ENCODE results near the gene WBP1.
"Not testable (repeated sequence)": the region's sequence is repeated elsewhere in the genome, so short reads cannot be mapped to it uniquely, and the experiment has no call there.

WBP1 gene

DNA sequence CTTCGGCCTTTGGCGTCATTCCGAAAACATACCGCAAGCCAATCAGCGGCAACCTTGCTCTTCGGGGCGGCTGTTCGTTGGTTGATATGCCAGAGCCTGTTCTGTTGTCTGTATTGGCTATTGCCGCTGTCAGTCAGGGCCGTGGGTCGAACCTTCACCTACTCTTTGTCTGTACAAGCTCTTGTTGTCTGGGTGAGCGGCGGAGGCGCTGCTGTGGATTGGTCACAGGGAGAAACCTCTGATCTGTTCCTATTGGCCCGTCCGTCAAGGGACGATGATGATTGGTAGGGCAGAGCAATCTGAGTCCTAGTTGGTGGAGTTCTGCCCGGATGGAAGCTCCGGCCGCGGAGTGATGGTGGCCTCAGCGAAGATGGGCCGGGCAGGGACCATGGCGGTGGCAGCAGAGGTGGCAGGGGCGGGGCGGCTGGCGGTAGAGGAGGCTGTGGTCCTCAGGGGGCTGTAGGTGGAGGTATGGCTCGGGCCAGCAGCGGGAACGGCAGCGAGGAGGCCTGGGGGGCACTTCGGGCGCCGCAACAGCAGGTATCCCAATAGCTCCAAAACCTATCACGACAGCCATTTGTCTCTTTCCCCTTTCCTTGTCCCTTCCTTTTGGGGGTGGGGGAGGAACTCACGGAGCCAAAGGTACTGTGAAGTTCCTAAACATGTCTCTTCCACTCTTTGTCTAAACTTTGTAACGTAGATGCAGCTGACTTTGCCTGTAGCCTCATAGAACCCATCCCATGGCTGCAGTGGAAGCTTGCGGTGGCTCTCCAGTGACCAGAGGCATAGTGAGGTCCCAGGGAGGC is at the start of gene WBP1:
Gene WBP1, plus strand, starts transcription at position 307 of the 806 bp plus-strand sequence. Its CDS starts 165 bp downstream, at position 472.
- peak; percentile 98 for DNase-seq

DNA sequence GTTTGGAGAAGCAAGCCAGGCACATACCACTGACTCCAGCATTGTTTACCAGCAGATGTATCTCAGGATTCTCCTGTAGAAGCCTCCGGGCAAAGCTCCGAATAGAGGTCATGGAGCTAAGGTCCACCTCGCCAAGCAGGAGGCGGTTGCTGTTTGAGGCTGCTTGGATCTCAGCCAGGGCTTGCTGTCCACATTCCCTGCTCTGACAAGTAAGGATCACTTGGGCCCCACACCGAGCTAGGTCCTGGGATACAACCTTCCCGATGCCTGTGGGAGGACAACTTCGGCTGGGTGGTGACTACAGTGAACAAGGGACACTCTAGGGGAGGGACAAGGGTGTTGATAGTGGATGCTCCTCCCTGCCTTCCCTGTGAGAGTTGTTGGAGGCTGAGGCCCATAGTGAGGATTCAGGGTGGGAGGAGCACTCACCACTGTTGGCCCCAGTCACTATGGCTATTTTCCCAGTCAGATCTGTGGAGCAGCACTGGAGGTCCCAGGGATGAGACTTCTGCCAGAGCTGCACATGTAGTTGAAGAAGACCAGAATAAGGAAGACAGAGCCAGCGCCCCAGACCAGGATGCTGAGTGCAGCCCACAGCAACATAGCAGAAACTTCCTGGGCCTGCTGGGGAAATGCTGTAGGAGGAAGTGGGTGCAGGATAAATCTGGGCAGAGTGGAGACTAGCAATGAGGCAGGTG is 45.1 kb upstream of the WBP1 start:
- DNase-seq: no peak

DNA sequence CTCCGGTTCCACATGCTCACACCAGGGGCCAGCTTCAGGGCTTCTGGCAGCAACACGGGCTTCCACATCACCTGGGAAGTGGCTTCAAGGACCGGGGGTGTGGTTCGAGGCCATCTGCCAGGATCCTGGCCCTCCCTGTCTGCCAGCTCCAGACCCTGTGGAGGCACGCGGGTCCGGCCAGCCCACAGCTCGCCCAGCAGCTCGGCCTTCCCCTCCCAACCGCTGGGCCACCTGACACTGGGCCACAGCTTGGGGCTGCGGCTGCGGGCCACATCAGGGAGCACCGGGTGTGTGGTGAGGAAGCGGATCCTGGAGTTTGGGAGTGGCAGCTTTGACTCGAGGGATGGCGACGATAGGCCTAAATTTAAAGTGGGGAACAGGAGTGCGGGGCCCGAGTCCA is 43.8 kb upstream of the WBP1 start:
- no peak for DNase-seq

DNA sequence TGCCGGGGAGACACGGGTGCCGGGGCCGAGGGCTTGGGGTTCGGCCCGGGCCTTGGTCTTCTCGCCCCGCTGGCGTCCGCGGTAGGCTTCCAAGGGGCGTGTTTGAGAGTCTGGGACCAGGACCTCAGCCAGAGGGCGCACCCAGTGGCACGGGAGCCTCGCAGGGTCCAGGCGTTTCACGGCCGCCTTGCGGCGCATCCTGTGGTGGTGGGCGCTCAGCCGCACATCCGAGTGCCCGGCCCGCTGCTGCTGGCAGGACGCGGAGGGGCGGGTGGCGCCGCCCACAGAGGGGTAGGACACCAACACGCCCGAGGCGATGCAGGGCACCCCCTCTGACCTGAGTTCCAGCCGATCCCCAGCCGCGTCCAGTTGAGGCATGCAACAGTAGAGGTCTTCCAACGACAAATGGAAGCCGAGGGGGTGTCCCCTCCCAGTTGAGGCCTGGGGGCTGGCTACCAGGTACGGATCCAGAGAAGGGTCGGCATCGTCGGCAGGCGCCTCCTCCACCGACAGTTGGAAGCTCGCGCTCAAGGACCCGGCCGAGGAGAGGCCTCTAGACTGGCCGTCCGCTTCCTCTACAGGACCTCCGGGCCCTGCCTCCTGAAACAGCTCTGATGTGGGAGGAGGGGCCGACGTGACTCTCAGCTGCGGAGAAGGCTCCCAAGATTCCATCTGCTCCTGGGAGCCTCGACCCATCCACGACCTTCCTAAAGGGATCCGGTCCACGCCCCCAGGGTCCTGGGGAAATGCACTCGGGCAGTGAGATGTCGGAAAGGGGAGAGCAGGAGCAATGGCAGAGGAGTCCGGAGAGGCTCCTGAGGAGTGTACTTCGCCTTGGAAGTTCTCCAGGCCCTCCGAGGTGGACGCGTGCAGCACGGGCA is 43.1 kb upstream of the WBP1 start:
- DNase-seq: no peak

DNA sequence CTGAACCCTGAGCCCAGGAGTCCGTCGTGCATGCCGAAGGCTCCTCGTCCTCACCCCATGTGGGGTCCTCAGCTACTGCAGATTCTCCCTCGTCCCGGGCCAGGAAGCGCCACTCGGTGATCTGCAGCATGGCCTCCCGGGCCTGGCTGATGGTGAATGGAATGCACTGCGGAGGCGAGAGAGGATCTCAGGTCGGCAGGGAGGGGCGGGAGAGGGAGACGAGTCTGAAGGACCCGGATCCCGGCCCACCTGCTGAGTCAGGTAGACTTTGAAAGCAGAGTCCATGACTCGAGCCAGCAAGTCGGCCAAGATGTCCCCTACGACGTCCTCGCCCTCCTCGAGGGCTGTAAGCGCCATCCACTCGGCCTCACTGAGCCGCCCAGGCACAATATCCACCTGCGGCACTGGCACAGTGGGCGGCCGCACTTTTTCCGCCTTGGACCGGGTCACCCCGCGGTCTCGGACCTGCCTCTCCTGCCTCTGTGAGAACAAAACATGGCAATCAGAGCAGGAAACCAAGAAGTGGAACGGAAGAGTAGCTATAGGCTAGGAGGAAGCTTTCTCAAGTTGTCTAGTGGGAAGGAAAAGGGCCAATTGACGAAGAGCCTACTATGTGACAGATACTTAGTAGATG is 42.4 kb upstream of the WBP1 start:
- DNase-seq: no peak

DNA sequence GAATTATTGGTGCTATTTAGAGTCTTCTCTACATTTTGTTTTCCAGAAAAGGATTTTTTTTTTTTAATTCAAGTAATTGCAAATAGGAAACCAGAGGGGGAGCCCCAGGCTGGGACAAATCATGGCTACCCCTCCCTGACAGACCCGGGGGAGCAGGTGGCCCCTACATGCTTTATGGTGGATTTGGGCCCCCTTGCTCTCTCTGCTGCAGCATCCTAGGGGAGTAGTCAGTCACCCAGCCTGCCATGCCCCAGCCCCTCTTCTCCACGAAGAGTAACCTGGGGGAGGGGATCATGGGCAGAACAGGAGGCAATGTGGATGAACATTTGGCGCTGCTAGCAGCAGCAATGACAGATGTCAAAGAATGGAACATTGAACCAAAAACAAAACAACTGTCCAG is 41.5 kb upstream of the WBP1 start:
- DNase-seq: no peak

DNA sequence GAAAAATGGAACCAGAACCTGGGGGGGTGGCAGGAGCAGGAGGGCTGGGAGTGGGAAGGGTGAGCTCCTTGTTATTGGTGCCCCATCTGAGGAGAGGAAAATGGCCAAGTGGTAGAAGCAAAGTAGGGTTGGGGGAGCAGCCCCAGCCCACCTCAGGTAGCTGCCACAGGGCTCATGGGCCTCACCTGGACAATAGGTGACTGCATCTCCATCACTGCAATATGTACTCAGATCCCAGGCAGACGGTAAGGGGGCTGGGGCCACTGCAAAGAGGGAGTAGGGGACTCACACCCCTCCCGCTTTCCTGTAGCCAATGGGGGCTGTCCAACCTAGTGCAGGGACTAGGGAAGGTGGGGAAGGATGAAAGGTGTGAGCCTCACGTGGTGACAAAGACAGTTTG is 41.0 kb upstream of the WBP1 start:
- no peak for DNase-seq

DNA sequence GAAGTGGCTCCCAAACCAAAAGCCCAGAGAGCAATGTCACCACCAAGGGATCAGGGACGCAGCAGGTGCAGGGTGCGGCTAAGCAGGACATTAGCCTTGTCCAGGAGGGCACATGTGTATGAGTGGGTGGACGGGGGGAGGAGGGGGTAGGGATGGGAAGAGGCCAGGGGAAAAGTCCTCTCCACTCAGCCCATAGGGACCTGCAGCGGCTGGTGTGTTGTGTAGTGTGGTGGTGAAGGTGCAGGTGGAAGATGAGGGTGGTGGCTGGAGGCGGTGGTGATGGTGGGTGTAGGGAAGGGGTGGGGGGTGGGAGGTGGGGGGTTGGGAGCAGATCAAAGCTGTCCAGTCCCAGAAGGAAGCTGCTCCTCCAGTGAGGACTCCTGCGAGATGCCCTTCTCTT is 40.5 kb upstream of the WBP1 start:
- DNase-seq: no peak

DNA sequence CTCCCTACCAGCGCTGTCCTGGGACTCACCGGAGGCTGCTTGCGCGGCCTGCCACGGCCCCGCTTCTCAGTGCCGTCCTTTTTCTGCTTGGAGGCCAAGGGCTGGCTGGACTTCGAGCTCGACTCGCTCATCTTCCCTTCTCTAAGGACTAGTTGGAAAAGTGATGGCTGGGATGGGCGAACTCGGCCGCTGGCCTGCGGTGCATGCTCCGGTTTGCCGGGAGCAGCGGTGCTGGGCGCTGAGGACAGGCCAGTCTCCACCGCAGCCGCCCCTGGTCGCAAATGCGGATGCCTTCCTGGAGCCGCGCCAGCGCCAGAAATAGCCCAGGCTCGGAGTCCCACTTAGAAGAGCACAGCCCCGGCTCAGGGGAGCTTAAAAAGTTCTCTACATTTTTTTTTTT is 39.9 kb upstream of the WBP1 start:
- no peak for DNase-seq

DNA sequence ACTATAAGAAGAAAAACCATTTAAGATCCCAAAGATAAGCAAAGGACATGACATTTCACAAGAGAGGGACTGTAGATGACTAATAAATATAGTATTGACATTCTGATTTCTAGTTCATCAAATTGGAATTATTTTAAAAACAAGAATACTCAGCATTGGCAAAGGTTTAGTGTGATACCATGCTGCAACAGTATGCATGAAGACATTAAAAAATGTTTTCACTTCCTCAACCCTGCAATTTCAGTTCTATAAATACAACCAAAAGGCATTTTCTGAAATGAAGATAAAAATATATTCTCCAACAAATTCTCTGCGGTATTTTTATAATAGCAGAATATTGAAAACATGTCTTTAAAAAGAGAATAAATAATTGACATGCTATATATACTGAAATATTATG is 38.9 kb upstream of the WBP1 start:
- no peak for DNase-seq

DNA sequence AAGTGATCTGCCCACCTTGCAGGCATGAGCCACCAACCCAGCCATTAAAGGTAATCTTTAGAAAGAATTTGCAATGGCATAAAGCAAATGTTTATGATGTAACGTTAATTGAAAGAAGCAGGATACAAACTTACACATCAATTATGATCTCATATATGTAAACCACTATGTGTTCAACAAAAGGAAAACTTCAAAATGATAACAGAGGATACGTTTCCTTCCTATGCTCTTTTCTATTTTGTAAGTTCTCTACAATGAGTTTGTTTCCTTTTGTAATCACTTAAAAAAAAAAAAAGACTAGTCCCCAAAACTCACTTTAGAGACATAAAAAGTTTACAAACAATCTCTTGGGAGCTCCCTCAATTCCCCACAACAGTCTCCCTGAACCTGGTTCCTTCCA is 38.2 kb upstream of the WBP1 start:
- no peak for DNase-seq

DNA sequence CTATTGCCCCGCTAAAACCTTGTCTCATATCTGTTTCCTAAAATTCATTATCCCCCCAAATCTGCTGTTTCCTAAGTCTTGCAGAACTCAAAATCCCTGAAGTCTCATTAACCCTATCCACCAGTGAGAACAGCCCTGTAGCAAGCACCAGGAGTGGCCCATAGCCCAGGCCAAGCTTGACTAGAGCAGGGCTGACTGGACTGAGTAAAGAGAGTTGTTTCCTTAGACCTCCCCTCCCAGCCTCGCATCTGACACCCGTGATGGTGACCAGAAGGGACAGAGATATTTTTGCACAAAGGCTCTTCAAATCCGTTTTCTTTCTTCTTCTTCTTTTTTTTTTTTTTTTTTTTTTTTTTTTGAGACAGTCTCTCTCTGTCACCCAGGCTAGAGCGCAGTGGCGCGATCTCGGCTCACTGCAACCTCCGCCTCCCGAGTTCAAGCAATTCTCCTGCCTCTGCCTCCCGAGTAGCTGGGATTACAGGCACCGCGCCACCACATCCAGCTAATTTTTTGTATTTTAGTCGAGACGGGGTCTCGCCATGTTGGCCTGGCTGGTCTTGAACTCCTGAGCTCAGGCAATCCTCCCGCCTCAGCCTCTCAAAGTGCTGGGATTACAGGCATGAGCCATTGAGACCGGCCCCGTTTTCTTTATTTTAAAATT is 37.7 kb upstream of the WBP1 start:
- DNase-seq: not testable (repeated sequence)

DNA sequence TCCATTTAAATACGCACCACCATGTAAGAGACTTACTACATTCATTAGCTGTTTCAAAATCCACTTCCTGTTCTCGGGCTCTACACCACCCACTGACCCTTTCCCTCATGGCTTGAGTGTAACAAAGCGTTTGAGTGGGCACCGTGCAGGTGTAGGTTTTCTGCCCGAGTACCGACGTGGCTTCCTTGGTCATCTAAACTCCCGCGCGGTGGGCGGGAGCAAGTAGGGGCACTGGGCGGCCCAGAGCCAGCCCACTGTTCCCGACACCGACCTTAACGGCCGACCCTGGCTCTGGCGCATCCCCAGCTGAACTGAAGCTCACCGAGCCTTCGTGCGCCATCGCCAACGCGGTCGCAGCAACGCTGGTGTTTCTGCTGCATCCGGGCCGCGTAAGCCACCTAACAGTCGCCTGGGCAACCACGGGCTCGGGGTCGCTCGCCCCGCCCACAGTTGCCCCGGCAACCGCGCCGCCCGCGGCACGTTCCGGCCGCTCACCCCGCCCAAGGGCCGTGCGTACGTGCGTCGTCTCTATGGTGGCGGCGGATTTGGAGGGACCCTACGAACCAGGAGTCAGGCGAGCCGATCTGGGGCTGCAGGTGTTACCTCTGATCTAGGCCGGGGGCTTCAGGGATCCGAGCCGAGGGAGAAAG is 36.9 kb upstream of the WBP1 start, which contains the start of the genes C2orf81 and WDR54:
Gene C2orf81, minus strand, starts transcription at position 399 of the 650 bp plus-strand sequence. Its CDS starts 59 bp downstream, at position 340.
Gene WDR54, plus strand, starts transcription at position 510 of the 650 bp plus-strand sequence. CDS start 424 bp downstream, outside the sequence.
- peak; percentile 89 for DNase-seq

DNA sequence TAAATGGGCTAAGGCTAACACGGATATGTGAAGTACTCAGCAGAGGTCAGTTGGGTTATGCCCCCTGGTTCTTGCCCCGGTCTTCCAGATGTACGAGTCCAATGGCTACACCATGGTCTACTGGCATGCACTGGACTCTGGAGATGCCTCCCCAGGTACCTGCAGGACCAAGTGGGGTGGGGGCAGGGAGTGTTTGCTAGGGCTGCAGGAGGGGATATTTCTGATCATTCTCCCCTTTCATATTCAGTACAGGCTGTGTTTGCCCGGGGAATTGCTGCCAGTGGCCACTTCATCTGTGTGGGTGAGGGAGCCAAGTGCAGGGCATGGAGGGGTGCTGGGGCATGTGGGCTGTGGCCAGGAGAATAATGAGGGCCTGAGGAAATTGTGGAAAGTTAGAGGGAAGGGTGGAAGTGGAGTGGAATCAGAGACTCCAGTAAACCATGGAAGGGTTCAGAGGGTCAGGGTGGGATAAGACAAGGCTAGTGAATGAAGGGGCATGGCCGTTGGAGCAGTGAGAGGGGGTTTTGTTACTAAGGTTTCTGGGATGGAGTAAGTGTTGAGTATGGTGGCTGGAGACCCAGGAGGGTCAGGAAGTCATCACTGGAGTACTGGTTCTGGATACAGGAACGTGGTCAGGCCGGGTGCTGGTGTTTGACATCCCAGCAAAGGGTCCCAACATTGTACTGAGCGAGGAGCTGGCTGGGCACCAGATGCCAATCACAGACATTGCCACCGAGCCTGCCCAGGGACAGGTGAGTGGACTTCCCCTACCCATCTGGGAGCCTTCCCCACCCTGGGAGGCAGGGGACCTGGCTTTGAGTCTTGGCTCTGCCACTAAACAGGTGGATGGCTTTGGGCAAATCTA is 34.8 kb upstream of the WBP1 start:
- no peak for DNase-seq

DNA sequence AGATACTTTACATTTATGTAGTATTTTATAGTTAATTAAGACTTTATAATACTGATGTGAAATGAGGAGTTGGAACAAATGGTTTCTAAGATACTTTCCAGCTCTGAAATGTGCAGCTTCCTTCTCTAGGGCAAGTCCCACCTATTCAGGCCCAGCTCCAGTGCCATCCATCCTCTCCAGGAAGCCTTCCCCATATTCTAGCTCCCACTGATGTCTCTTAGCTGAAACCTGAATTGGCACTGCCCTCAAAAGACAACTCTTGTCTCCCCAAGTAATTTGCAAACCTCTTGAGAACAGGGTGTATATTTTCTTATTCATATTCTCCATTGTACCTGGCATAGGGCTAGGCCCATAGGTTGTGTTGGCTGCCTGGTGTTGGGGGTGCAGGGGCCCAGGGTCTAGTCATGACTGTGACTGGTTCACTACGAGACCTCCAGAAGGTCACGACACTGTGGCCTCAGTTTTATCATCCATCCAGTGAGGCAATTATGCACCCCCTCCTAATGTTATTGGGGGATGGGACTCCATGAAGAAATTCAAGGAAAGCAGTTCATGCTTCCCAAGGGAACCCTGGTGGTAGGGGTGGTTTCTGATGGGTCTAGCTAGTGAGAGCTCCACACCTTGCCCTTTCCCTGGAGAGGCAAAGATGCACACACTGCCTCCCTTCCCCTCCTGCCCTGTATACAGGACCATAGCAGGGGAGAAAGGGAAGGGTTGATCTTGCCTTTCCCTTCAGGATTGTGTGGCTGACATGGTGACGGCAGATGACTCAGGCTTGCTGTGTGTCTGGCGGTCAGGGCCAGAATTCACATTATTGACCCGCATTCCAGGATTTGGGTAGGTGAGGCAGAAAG is 33.9 kb upstream of the WBP1 start:
- DNase-seq: no peak

DNA sequence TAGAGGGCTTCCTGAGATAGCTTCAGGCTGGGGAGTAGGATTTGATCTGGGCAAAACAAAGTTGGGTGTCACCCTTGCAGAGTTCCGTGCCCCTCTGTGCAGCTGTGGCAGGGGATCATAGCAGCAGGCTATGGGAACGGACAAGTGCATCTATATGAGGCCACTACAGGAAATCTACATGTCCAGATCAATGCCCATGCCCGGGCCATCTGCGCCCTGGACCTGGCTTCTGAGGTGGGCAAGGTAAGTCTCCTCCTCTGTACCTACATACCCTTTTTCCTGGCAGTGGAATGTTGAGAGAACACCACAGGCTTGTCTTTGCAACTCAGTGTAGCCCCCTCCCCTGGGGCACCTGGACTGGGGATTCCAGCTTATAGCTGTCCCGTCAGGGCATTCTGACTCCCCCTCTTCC is 33.2 kb upstream of the WBP1 start:
- no peak for DNase-seq

DNA sequence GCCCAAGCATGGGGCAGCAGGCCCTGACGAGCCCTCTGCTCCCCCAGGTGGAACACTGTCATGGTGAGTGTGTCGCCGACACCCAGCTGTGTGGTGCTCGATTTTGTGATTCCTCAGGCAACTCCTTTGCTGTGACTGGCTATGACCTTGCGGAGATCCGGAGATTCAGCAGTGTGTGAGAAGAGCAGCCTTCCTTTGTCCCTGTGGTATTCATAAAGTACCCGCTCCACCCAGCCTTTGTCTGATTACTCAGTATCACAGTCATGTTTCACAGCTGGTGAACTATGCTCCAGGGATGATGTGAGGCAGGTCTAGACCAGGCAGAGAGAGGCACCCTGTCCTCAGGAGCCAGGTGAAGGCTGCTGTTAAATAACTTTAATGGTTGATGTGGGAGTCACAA is 32.7 kb upstream of the WBP1 start:
- DNase-seq: no peak

DNA sequence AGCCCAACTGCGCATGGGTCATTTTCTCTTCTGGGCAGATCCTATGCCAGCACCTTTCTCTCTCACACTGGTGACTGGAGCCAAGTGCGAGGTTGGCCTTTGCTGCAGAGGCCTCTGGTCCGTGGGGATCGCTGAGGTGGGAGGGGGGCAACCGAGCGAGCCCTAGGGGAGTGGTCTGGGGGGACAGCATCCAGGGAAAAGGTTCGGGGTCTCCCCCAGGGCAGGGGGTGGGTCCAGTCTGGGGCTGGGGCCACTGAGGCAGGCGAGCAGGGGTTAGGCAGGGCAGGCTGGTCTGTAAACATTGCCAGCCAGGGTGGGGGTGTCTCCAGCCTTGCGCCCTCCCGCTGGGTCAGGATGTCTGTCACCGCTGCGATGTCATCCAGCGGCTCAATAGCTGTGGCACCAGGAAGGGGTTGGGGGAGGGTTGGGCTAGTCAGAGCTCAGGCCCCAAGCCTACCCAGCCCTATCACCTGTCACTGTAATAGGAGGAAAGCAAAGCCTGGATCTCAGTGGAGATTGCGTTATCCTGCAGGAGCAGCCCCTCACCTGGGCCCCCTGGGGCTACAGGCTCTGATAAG is 32.0 kb upstream of the WBP1 start:
- DNase-seq: no peak

DNA sequence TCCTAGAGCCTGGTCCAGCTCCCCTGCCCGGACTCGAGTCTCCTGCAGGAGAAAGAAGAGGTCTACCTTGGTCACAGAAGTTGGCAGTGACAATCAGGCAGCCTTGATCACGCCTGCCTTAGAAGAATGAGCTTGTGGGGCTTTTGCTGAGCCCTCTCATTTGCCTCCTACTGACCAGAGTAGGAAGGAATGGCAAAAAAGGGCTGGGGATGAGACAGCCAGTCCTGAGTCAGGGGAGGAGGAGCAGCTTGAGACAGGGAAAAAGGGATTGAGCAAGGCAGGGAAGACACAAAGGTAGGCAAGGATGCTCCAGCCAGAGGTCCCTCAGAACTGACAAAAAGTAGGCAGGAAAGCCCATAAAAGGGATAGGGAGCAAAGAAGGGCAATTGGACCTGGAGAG is 30.7 kb upstream of the WBP1 start:
- no peak for DNase-seq

All from activated CD4-positive, alpha-beta T cell treated with anti-CD3 and anti-CD28 coated beads for 1 hour (primary cell).